Fibroblast of pulmonary artery (primary cell): Measurements from ENCODE around the gene RALA.
"Not testable (repeated sequence)": the region's sequence is repeated elsewhere in the genome, so short reads cannot be mapped to it uniquely, and the experiment has no call there.

Experiments used
- DNase-seq: peaks from one replicate; pipeline ENCODE4 v3.0.0-alpha.2; 2010; ENCODE audit warnings: low read depth
- H3K4me3 ChIP-seq: replicated peaks from 2 replicates; pipeline ENCODE4 v1.5.1; 2011; ENCODE audit warnings: low read depth, mild to moderate bottlenecking, control low read depth, low read length, moderate library complexity
- TF ChIP-seq, protein P1 (sequence below): IDR thresholded peaks from 2 replicates; pipeline ENCODE4 v1.5.1; 2011; ENCODE audit warnings: mild to moderate bottlenecking, control low read depth, low read length, inconsistent platforms; ENCODE audit errors: missing control alignments

RALA gene

GRCh38 chr7:39670052-39670451 is 46.7 kb downstream of the RALA start:
- DNase-seq = no peak
- TF ChIP-seq, protein P1, sequence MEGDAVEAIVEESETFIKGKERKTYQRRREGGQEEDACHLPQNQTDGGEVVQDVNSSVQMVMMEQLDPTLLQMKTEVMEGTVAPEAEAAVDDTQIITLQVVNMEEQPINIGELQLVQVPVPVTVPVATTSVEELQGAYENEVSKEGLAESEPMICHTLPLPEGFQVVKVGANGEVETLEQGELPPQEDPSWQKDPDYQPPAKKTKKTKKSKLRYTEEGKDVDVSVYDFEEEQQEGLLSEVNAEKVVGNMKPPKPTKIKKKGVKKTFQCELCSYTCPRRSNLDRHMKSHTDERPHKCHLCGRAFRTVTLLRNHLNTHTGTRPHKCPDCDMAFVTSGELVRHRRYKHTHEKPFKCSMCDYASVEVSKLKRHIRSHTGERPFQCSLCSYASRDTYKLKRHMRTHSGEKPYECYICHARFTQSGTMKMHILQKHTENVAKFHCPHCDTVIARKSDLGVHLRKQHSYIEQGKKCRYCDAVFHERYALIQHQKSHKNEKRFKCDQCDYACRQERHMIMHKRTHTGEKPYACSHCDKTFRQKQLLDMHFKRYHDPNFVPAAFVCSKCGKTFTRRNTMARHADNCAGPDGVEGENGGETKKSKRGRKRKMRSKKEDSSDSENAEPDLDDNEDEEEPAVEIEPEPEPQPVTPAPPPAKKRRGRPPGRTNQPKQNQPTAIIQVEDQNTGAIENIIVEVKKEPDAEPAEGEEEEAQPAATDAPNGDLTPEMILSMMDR = no peak
- H3K4me3 ChIP-seq = no peak overlapping the region

- DNase-seq = no peak
- no peak overlapping the region for H3K4me3 ChIP-seq
- TF ChIP-seq, protein P1 = no peak
These were observed 47.6 kb downstream of the RALA start for GRCh38 chr7:39670934-39671333.

DNA sequence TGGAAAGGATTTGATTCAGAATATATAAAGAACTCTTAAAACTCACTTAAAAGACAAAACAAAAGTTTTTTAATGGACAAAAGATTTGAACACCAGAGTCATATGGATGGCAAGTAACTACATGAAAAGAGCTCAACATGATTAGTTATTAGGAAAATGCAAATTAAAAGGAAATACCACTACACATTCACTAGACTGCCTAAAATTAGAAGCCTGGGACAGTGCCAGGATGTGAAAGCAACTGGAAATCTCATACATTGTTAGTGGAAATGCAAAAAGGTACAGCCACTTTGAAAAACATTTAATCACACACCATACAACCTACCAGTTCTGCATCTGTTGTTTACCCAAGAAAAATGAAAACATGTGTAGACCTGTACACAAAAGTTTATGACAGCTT is 48.8 kb downstream of the RALA start:
- no peak for DNase-seq
- TF ChIP-seq, protein P1 = no peak
- H3K4me3 ChIP-seq = no peak overlapping the region

- no peak for DNase-seq
- TF ChIP-seq, protein P1 = no peak
- H3K4me3 ChIP-seq = no peak overlapping the region
These were observed 50.5 kb downstream of the RALA start for GRCh38 chr7:39673868-39674267.

GRCh38 chr7:39674406-39674805 is 51.0 kb downstream of the RALA start:
- TF ChIP-seq, protein P1 = no peak
- no peak for DNase-seq
- no peak overlapping the region for H3K4me3 ChIP-seq

DNA sequence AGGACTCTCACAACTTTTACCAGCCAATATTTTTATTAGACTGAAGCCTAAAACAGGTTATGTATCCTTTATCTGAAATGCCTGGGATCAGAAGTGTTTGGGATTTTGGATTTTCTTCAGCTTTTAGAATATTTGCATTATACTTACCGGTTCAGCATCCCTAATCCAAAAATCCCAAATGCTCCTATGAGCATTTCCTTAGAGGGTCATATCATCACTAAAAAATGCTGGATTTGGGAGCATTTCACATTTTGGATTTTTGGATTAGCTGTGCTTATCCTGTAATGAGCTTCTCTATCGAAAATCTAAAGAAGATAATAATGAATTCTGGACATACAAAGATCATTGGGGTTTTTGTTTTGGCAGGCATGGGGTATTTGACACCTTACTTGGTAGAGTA is 53.0 kb downstream of the RALA start:
- TF ChIP-seq, protein P1 = no peak
- H3K4me3 ChIP-seq = no peak overlapping the region
- DNase-seq = no peak

DNA sequence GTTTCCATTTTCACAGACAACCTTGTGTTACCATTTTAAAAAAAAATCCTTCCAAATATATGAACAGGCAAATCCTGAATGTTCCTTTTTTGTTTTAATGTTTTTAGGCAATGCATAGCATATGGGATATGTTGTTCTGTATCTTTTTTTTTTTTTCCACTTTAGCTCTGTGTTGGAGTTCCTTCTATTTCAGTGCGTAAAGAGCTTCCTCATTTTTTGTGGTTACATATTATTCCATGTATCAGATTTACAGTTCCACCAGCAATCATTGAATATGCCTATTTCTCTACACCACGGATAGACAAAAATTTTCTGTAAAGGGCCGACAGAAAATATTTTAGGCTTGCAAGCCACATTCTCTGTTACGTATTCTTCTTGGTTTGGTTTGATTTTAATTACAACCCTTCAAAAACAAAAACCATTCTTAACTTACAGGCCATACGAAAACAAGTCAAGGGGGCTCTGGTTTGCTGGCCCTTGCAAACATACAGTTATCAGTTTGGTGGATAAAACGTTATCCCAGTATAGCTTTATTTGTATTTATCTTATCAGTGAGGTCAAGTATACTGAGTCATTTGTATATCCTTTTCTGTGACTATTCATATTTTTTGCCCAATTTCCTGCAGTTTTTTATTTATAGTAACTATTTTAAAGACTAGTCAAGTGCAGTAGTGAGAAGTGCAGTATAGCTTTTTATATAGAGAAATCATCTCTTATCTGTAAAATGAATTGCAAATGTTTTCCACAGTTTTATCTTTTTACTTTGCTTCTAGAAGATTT is 55.7 kb downstream of the RALA start:
- DNase-seq = no peak
- TF ChIP-seq, protein P1 = no peak
- no peak overlapping the region for H3K4me3 ChIP-seq

DNA sequence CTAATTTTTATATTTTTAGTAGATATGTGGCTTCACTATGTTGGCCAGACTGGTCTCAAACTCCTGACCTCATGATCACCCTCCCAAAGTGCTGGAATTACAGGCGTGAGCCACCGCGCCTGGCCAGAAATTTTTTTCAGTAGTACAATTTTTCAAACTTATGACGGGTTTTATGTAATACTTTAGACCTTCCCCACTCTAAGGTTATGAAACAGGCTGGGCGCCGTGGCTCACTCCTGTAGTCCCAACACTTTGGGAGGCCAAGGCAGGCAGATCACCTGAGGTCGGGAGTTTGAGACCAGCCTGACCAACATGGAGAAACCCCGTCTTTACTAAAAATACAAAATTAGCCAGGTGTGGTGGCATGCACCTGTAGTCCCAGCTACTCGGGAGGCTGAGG is 56.5 kb downstream of the RALA start:
- DNase-seq, H3K4me3 ChIP-seq: not testable (repeated sequence)
